Measurements from ENCODE around the gene CADPS2.

DNA sequence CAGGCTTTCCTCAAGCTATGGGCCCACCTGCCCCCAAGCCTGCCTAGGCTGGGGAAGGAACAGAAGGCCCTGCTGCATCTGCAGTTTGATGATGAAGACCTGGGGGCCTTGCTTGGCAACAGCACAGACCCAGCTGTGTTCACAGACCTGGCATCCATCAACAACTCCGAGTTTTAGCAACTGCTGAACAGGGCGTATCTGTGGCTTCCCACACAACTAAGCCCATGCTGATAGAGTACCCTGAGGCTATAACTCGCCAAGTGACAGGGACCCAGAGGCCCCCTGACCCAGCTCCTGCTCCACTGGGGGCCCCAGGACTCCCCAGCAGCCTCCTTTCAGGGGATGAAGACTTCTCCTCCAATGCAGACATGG lies 36.3 kb downstream of the CADPS2 start:
- TF ChIP-seq EZH2 (IDR thresholded peaks at IDR 0.05; ENCODE audit: low read length, missing control alignments), result no peak
- TF ChIP-seq, protein P1, sequence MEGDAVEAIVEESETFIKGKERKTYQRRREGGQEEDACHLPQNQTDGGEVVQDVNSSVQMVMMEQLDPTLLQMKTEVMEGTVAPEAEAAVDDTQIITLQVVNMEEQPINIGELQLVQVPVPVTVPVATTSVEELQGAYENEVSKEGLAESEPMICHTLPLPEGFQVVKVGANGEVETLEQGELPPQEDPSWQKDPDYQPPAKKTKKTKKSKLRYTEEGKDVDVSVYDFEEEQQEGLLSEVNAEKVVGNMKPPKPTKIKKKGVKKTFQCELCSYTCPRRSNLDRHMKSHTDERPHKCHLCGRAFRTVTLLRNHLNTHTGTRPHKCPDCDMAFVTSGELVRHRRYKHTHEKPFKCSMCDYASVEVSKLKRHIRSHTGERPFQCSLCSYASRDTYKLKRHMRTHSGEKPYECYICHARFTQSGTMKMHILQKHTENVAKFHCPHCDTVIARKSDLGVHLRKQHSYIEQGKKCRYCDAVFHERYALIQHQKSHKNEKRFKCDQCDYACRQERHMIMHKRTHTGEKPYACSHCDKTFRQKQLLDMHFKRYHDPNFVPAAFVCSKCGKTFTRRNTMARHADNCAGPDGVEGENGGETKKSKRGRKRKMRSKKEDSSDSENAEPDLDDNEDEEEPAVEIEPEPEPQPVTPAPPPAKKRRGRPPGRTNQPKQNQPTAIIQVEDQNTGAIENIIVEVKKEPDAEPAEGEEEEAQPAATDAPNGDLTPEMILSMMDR (conservative IDR thresholded peaks at IDR 0.05 in 1 of 2, IDR thresholded peaks at IDR 0.05 in 1 of 2; ENCODE audit: low read depth in 1 of 2, low read length in 2 of 2), result no peak
